ENCODE results near the gene C2orf68.
"Not testable (repeated sequence)": the region's sequence is repeated elsewhere in the genome, so short reads cannot be mapped to it uniquely, and the experiment has no call there.

Gene C2orf68

GRCh38 chr2:85598594-85599340 lies 13.1 kb downstream of the C2orf68 start:
- DNase-seq (ENCODE audit: low spot score) = no peak

GRCh38 chr2:85597241-85597640 lies 14.6 kb downstream of the C2orf68 start:
- no peak for DNase-seq (ENCODE audit: low spot score)

- no peak for DNase-seq (ENCODE audit: low spot score)
These were observed 15.3 kb downstream of the C2orf68 start for GRCh38 chr2:85596486-85597143.

GRCh38 chr2:85596026-85596333 lies 15.9 kb downstream of the C2orf68 start:
- DNase-seq (ENCODE audit: low spot score) = no peak

GRCh38 chr2:85595301-85596025 lies 16.4 kb downstream of the C2orf68 start, which contains the start of gene RNF181:
RNF181 (plus strand) TSS chr2:85595745; CDS start chr2:85595764, 19 bp downstream.
- DNase-seq (ENCODE audit: low spot score) = peak; percentile 94

- DNase-seq (ENCODE audit: low spot score) = no peak
These were observed 17.1 kb downstream of the C2orf68 start for GRCh38 chr2:85594715-85595300.

- no peak for DNase-seq (ENCODE audit: low spot score)
These were observed 18.8 kb downstream of the C2orf68 start for GRCh38 chr2:85593023-85593422.

- DNase-seq (ENCODE audit: low spot score) = not testable (repeated sequence)
These were observed 19.6 kb downstream of the C2orf68 start for GRCh38 chr2:85592299-85592698.

- DNase-seq (ENCODE audit: low spot score) = no peak
These were observed 20.3 kb downstream of the C2orf68 start for GRCh38 chr2:85591563-85591962.

- DNase-seq (ENCODE audit: low spot score) = no peak
These were observed 20.9 kb downstream of the C2orf68 start for GRCh38 chr2:85590950-85591349.

GRCh38 chr2:85589982-85590791 lies 21.7 kb downstream of the C2orf68 start:
- peak; percentile 84 for DNase-seq (ENCODE audit: low spot score)

GRCh38 chr2:85589181-85589580 lies 22.7 kb downstream of the C2orf68 start:
- no peak for DNase-seq (ENCODE audit: low spot score)

GRCh38 chr2:85588645-85589044 lies 23.2 kb downstream of the C2orf68 start:
- DNase-seq (ENCODE audit: low spot score) = no peak

- no peak for DNase-seq (ENCODE audit: low spot score)
These were observed 23.6 kb downstream of the C2orf68 start for GRCh38 chr2:85588236-85588635.

- peak; percentile 69 for DNase-seq (ENCODE audit: low spot score)
These were observed 26.1 kb downstream of the C2orf68 start for GRCh38 chr2:85585781-85586105.

- DNase-seq (ENCODE audit: low spot score) = peak; percentile 67
These were observed 26.7 kb downstream of the C2orf68 start for GRCh38 chr2:85584857-85585780.

GRCh38 chr2:85584354-85584856 lies 27.5 kb downstream of the C2orf68 start, which contains the start of gene VAMP5:
VAMP5 (plus strand) TSS chr2:85584431; CDS start chr2:85584491, 60 bp downstream.
- DNase-seq (ENCODE audit: low spot score) = peak; percentile 80

GRCh38 chr2:85583667-85584353 lies 28.1 kb downstream of the C2orf68 start:
- DNase-seq (ENCODE audit: low spot score) = no peak

GRCh38 chr2:85582492-85582891 lies 29.4 kb downstream of the C2orf68 start:
- DNase-seq (ENCODE audit: low spot score) = no peak

- DNase-seq (ENCODE audit: low spot score) = no peak
These were observed 31.7 kb downstream of the C2orf68 start for GRCh38 chr2:85580206-85580605.

All from AG20443 (cell line).